HCT116 (cell line): ENCODE measurements around the gene SND1. TPM values are rescaled to one million over a fixed set of nuclear protein-coding genes. Genes with fewer than 3 reads are reported as not detected.

Experiments
- ATAC-seq: fragments of 200-7000 bp; cut with Tn5 transposase; 2 replicates; pipeline ENCODE4 v1.9.1; 2020; ENCODE audit warnings: mild to moderate bottlenecking, moderate library complexity
- BruUV-seq: library from RNA; stranded (reverse); fragments of 400-500 nt; replicated peaks from 2 replicates; lab custom pipeline; 2021; lab: Mats Ljungman, UMichigan
- CTCF ChIA-PET: fragments of 300-600 bp; sonication (Branson Sonifier 250); formaldehyde crosslinking; loops from one replicate; lab custom pipeline; 2021; ENCODE audit warnings: antibody characterized with exemption; lab: Charles Lee
- POLR2A ChIA-PET: fragments of 300-600, 350-600 bp; sonication (Branson Sonifier 250); formaldehyde crosslinking; loops from one replicate; lab custom pipeline; 2021; ENCODE audit warnings: antibody characterized with exemption; lab: Charles Lee
- RAD21 ChIA-PET, 2 experiments: fragments of 300-600 bp; sonication (Branson Sonifier 250); formaldehyde crosslinking; loops; one replicate each; lab custom pipeline; 2023; ENCODE audit warnings: low total read pairs in 2 of 2; ENCODE audit not compliant: uncharacterized antibody in 2 of 2, unreplicated experiment in 2 of 2, low non-redundant PET in 1 of 2; lab: Charles Lee
- DNase-seq: peaks from one replicate; pipeline ENCODE4 v3.0.0-alpha.2; 2010; ENCODE audit warnings: low read depth, low spot score
- H2AFZ ChIP-seq: fragments of 200-600 bp; shearing (Covaris generic), sonication (generic); 2 replicates; pipeline ENCODE4 v1.6.1; 2017; ENCODE audit warnings: low read depth, mixed run types, mixed read lengths, antibody characterized with exemption, low read length; ENCODE audit not compliant: poor library complexity, severe bottlenecking
- H3K27ac ChIP-seq: 2 replicates; pipeline ENCODE4 v1.5.1; 2012; ENCODE audit warnings: low read depth, low read length
- H3K27me3 ChIP-seq: fragments of 200-600 bp; sonication (generic); 2 replicates; pipeline ENCODE4 v1.6.1; 2016; ENCODE audit warnings: mixed run types, low read length, mixed read lengths; ENCODE audit not compliant: insufficient read depth
- H3K36me3 ChIP-seq, 2 experiments: fragments of 200-500 bp in 1 of 2; fragments of 200-600 bp in 1 of 2; sonication (Bioruptor generic) in 1 of 2; sonication (generic) in 1 of 2; 2 replicates each; pipeline versions ENCODE4 v1.5.1 to v1.6.1; 2014 to 2016; ENCODE audit warnings: low read length in 2 of 2, inconsistent platforms in 1 of 2, mixed read lengths in 1 of 2, mixed run types in 1 of 2; ENCODE audit not compliant: insufficient read depth in 2 of 2, control insufficient read depth in 1 of 2
- H3K4me1 ChIP-seq, 2 experiments: fragments of 200-600 bp in 1 of 2; sonication (generic) in 1 of 2; 2 replicates each; pipeline versions ENCODE4 v1.5.1 to v1.6.1; 2012 to 2017; ENCODE audit warnings: low read length in 2 of 2, inconsistent platforms in 1 of 2, mild to moderate bottlenecking in 1 of 2, mixed read lengths in 1 of 2, mixed run types in 1 of 2, moderate library complexity in 1 of 2; ENCODE audit not compliant: insufficient read depth in 2 of 2, control insufficient read depth in 1 of 2
- H3K4me2 ChIP-seq: fragments of 200-600 bp; sonication (generic); 2 replicates; pipeline ENCODE4 v1.6.1; 2017; ENCODE audit warnings: mixed run types, low read length, mixed read lengths
- H3K4me3 ChIP-seq, 2 experiments: fragments of 200-600 bp in 1 of 2; sonication (generic) in 1 of 2; replicated peaks in 1 of 2; 2 replicates each; pipeline ENCODE4 v1.5.1; 2011 to 2016; ENCODE audit warnings: low read length in 2 of 2, control low read depth in 1 of 2, low read depth in 1 of 2, mild to moderate bottlenecking in 1 of 2, mixed read lengths in 1 of 2, mixed run types in 1 of 2
- H3K79me2 ChIP-seq: fragments of 200-600 bp; sonication (generic); 2 replicates; pipeline ENCODE4 v1.6.1; 2017; ENCODE audit warnings: mild to moderate bottlenecking, mixed run types, low read length, moderate library complexity, mixed read lengths; ENCODE audit not compliant: insufficient read depth
- H3K9ac ChIP-seq: fragments of 200-600 bp; sonication (generic); 2 replicates; pipeline ENCODE4 v1.6.1; 2016; ENCODE audit warnings: low read length, mixed read lengths
- H3K9me2 ChIP-seq: fragments of 200-600 bp; sonication (generic), shearing (Covaris generic); 2 replicates; pipeline ENCODE4 v1.6.1; 2017; ENCODE audit warnings: mixed run types, mild to moderate bottlenecking, moderate library complexity; ENCODE audit not compliant: insufficient read depth
- H3K9me3 ChIP-seq, 2 experiments: fragments of 200-500 bp in 1 of 2; fragments of 200-600 bp in 1 of 2; sonication (Bioruptor generic) in 1 of 2; sonication (generic) in 1 of 2; 2 replicates each; pipeline ENCODE4 v1.6.1; 2014 to 2017; ENCODE audit warnings: low read length in 2 of 2, mixed read lengths in 2 of 2, inconsistent platforms in 1 of 2, low read depth in 1 of 2, mild to moderate bottlenecking in 1 of 2, mixed run types in 1 of 2, moderate library complexity in 1 of 2; ENCODE audit not compliant: control insufficient read depth in 1 of 2, insufficient read depth in 1 of 2
- H4K20me1 ChIP-seq: fragments of 200-600 bp; sonication (generic), shearing (Covaris generic); 2 replicates; pipeline ENCODE4 v1.6.1; 2017; ENCODE audit warnings: mixed run types, mild to moderate bottlenecking, moderate library complexity; ENCODE audit not compliant: insufficient read depth
- CEBPB ChIP-seq: IDR thresholded peaks from 2 replicates; pipeline ENCODE4 v1.6.1; 2012; ENCODE audit warnings: low read depth
- EGR1 ChIP-seq: IDR thresholded peaks from 2 replicates; pipeline ENCODE4 v1.6.1; 2012; ENCODE audit warnings: low read depth
- ELF1 ChIP-seq: IDR thresholded peaks from 2 replicates; pipeline ENCODE4 v1.6.1; 2012; ENCODE audit warnings: low read depth, borderline replicate concordance
- EZH2phosphoT487 ChIP-seq: fragments of 200-600 bp; IDR thresholded peaks from 2 replicates; pipeline ENCODE4 v1.6.1; 2018; ENCODE audit warnings: antibody characterized with exemption, borderline replicate concordance
- FOSL1 ChIP-seq: IDR thresholded peaks from 2 replicates; pipeline ENCODE4 v1.6.1; 2012; ENCODE audit warnings: low read depth
- JUND ChIP-seq: IDR thresholded peaks from 2 replicates; pipeline ENCODE4 v1.6.1; 2012
- POLR2AphosphoS5 ChIP-seq: IDR thresholded peaks from 2 replicates; pipeline ENCODE4 v1.6.1; 2011; ENCODE audit warnings: mild to moderate bottlenecking, low read depth, low read length, moderate library complexity
- SP1 ChIP-seq: IDR thresholded peaks from 2 replicates; pipeline ENCODE4 v1.6.1; 2012; ENCODE audit warnings: low read depth
- intact Hi-C: fragments of 100-400 bp; cut with micrococcal nuclease; formaldehyde crosslinking; loops from 2 replicates; pipeline ENCODE4 v1.10.0; 2022
- total RNA-seq: library from RNA; stranded (reverse); gene quantifications from one replicate; pipeline ENCODE4 v1.2.1, GENCODE V29; 2021; ENCODE audit not compliant: unreplicated experiment
- TF ChIP-seq, protein P1 (sequence below): IDR thresholded peaks from 2 replicates; pipeline ENCODE4 v1.6.1; 2012
- TF ChIP-seq, protein P2 (sequence below): IDR thresholded peaks from 2 replicates; pipeline ENCODE4 v1.6.1; 2011; ENCODE audit warnings: mild to moderate bottlenecking, low read length, moderate library complexity; ENCODE audit not compliant: insufficient replicate concordance; ENCODE audit errors: extremely low read depth
- TF ChIP-seq, protein P3 (sequence below), 3 experiments: fragments of 200-600 bp in 1 of 3; sonication (generic) in 1 of 3; IDR thresholded peaks in 2 of 3; conservative IDR thresholded peaks in 1 of 3; 2 replicates each; pipeline ENCODE4 v1.5.1; 2012 to 2017; ENCODE audit warnings: low read depth in 2 of 3, low read length in 2 of 3, antibody characterized with exemption in 1 of 3, borderline replicate concordance in 1 of 3, control low read depth in 1 of 3, mild to moderate bottlenecking in 1 of 3, mixed read lengths in 1 of 3, mixed run types in 1 of 3, moderate library complexity in 1 of 3; ENCODE audit not compliant: insufficient read depth in 1 of 3
- TF ChIP-seq, protein P4 (sequence below): IDR thresholded peaks from 2 replicates; pipeline ENCODE4 v1.6.1; 2012; ENCODE audit warnings: low read depth

The SND1 gene
- total RNA-seq, 1 experiment from 2014 or later, result 169 TPM

DNA sequence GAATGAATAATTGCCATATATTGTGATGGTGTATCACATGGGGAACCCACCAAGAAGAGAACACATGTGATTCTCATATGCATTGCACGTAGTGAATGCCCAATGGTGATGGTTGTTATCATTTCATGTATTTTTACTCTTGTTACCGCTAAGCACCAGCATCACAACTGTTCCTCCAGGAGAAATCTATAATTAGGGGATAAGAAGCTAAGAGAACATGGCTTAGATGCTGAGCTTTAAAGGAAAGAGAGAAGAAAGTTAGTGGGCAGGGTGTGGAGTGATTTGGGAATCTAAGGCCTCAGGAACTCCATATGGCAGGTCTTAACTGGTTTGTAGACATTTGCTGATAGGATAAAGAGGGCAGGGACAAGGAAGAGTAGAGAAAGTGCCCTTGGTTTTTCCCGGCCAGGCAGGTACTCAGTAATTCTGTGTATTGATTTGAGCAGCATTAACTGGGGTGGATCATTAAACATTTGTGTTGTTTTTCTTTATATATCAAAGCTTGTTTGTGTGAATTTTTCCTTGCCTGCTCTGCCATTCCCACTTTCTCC lies 233.3 kb downstream of the SND1 start:
- no peak overlapping the region for H3K27ac ChIP-seq
- H2AFZ ChIP-seq, result no peak overlapping the region
- no peak overlapping the region for H3K9ac ChIP-seq
- H3K4me3 ChIP-seq, result no peak overlapping the region
- no peak for DNase-seq
- no peaks in the 10 kb centered on the region for H3K27me3 ChIP-seq
- RAD21 ChIA-PET, result no interaction called here
- H3K4me1 ChIP-seq, result peaks cover 0 to 8% of the 10 kb centered on the region in 2 experiments; a peak in 1 of 4 replicates
- no peaks in the 10 kb centered on the region for H3K9me3 ChIP-seq
- POLR2A ChIA-PET, result no interaction called here
- H3K79me2 ChIP-seq, result peaks cover 34% of the 10 kb centered on the region
- H3K36me3 ChIP-seq, result peaks cover 3 to 7% of the 10 kb centered on the region in 2 experiments; a peak in 2 of 4 replicates
- no peak for ATAC-seq
- no peaks in the 10 kb centered on the region for H4K20me1 ChIP-seq
- TF ChIP-seq, protein P1, sequence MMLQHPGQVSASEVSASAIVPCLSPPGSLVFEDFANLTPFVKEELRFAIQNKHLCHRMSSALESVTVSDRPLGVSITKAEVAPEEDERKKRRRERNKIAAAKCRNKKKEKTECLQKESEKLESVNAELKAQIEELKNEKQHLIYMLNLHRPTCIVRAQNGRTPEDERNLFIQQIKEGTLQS, result no peak
- TF ChIP-seq, protein P2, sequence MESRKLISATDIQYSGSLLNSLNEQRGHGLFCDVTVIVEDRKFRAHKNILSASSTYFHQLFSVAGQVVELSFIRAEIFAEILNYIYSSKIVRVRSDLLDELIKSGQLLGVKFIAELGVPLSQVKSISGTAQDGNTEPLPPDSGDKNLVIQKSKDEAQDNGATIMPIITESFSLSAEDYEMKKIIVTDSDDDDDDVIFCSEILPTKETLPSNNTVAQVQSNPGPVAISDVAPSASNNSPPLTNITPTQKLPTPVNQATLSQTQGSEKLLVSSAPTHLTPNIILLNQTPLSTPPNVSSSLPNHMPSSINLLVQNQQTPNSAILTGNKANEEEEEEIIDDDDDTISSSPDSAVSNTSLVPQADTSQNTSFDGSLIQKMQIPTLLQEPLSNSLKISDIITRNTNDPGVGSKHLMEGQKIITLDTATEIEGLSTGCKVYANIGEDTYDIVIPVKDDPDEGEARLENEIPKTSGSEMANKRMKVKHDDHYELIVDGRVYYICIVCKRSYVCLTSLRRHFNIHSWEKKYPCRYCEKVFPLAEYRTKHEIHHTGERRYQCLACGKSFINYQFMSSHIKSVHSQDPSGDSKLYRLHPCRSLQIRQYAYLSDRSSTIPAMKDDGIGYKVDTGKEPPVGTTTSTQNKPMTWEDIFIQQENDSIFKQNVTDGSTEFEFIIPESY, result no peak
- no peak for TF ChIP-seq ELF1
- no peak for TF ChIP-seq JUND
- TF ChIP-seq SP1, result no peak
- TF ChIP-seq POLR2AphosphoS5, result no peak
- TF ChIP-seq FOSL1, result no peak
- TF ChIP-seq, protein P3, sequence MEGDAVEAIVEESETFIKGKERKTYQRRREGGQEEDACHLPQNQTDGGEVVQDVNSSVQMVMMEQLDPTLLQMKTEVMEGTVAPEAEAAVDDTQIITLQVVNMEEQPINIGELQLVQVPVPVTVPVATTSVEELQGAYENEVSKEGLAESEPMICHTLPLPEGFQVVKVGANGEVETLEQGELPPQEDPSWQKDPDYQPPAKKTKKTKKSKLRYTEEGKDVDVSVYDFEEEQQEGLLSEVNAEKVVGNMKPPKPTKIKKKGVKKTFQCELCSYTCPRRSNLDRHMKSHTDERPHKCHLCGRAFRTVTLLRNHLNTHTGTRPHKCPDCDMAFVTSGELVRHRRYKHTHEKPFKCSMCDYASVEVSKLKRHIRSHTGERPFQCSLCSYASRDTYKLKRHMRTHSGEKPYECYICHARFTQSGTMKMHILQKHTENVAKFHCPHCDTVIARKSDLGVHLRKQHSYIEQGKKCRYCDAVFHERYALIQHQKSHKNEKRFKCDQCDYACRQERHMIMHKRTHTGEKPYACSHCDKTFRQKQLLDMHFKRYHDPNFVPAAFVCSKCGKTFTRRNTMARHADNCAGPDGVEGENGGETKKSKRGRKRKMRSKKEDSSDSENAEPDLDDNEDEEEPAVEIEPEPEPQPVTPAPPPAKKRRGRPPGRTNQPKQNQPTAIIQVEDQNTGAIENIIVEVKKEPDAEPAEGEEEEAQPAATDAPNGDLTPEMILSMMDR (IDR thresholded peaks at IDR 0.05 in 2 of 3, conservative IDR thresholded peaks at IDR 0.05 in 1 of 3; ENCODE audit: borderline replicate concordance in 1 of 3, insufficient read depth in 1 of 3, low read depth in 2 of 3, low read length in 2 of 3), result no peak
- TF ChIP-seq, protein P4, sequence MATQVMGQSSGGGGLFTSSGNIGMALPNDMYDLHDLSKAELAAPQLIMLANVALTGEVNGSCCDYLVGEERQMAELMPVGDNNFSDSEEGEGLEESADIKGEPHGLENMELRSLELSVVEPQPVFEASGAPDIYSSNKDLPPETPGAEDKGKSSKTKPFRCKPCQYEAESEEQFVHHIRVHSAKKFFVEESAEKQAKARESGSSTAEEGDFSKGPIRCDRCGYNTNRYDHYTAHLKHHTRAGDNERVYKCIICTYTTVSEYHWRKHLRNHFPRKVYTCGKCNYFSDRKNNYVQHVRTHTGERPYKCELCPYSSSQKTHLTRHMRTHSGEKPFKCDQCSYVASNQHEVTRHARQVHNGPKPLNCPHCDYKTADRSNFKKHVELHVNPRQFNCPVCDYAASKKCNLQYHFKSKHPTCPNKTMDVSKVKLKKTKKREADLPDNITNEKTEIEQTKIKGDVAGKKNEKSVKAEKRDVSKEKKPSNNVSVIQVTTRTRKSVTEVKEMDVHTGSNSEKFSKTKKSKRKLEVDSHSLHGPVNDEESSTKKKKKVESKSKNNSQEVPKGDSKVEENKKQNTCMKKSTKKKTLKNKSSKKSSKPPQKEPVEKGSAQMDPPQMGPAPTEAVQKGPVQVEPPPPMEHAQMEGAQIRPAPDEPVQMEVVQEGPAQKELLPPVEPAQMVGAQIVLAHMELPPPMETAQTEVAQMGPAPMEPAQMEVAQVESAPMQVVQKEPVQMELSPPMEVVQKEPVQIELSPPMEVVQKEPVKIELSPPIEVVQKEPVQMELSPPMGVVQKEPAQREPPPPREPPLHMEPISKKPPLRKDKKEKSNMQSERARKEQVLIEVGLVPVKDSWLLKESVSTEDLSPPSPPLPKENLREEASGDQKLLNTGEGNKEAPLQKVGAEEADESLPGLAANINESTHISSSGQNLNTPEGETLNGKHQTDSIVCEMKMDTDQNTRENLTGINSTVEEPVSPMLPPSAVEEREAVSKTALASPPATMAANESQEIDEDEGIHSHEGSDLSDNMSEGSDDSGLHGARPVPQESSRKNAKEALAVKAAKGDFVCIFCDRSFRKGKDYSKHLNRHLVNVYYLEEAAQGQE, result no peak
- no peak for TF ChIP-seq EZH2phosphoT487
- TF ChIP-seq EGR1, result no peak
- no peak for TF ChIP-seq CEBPB
- CTCF ChIA-PET, result no interaction called here
- no peaks in the 10 kb centered on the region for H3K9me2 ChIP-seq
- intact Hi-C loops, result no loop called here
- no TSS peak for BruUV-seq
- H3K4me2 ChIP-seq, result no peak overlapping the region
